Loucy (cell line): ENCODE results near the gene SCAF1.

Experiments used
- H2AFZ ChIP-seq: fragments of 200-600 bp; sonication (generic); 2 replicates; pipeline ENCODE4 v1.6.0; 2016; ENCODE audit warnings: antibody characterized with exemption, mild to moderate bottlenecking, low read length, moderate library complexity
- H3F3A ChIP-seq: fragments of 200-600 bp; 2 replicates; pipeline ENCODE4 v1.6.0; 2016; ENCODE audit warnings: antibody characterized with exemption, low read depth, mild to moderate bottlenecking
- H3K27me3 ChIP-seq: fragments of 200-600 bp; sonication (generic); 2 replicates; pipeline ENCODE4 v1.6.1; 2014; ENCODE audit warnings: low read length, mild to moderate bottlenecking; ENCODE audit not compliant: insufficient read depth, poor library complexity, severe bottlenecking
- H3K36me3 ChIP-seq: fragments of 200-600 bp; sonication (generic); 2 replicates; pipeline ENCODE4 v1.6.1; 2016; ENCODE audit warnings: low read length; ENCODE audit not compliant: insufficient read depth
- H3K4me1 ChIP-seq: fragments of 200-600 bp; sonication (generic); 2 replicates; pipeline ENCODE4 v1.5.1; 2014; ENCODE audit warnings: low read length, mild to moderate bottlenecking; ENCODE audit not compliant: insufficient read depth, poor library complexity, severe bottlenecking
- H3K4me2 ChIP-seq: fragments of 200-600 bp; sonication (generic); 2 replicates; pipeline ENCODE4 v1.6.0; 2014; ENCODE audit warnings: antibody characterized with exemption, low read length, low read depth, mild to moderate bottlenecking; ENCODE audit not compliant: poor library complexity, severe bottlenecking
- H3K4me3 ChIP-seq: fragments of 200-600 bp; sonication (generic); 2 replicates; pipeline ENCODE4 v1.5.1; 2014; ENCODE audit warnings: low read length, mild to moderate bottlenecking, mixed read lengths; ENCODE audit not compliant: poor library complexity, severe bottlenecking
- H3K79me2 ChIP-seq: fragments of 200-600 bp; sonication (generic); 2 replicates; pipeline ENCODE4 v1.6.1; 2014; ENCODE audit warnings: low read length; ENCODE audit not compliant: insufficient read depth
- H3K9ac ChIP-seq: fragments of 200-600 bp; sonication (generic); 2 replicates; pipeline ENCODE4 v1.6.0; 2014; ENCODE audit warnings: mild to moderate bottlenecking, low read depth, low read length, moderate library complexity; ENCODE audit not compliant: poor library complexity, severe bottlenecking
- H3K9me2 ChIP-seq: fragments of 200-600 bp; sonication (generic); replicated peaks from 2 replicates; pipeline ENCODE4 v1.6.1; 2016; ENCODE audit warnings: low read depth, low read length, mixed read lengths
- H3K9me3 ChIP-seq: fragments of 200-600 bp; sonication (generic); 2 replicates; pipeline ENCODE4 v1.6.1; 2014; ENCODE audit warnings: mild to moderate bottlenecking, antibody characterized with exemption, low read length, low read depth; ENCODE audit not compliant: insufficient read depth
- H4K20me1 ChIP-seq: fragments of 200-600 bp; sonication (generic); 2 replicates; pipeline ENCODE4 v1.6.0; 2014; ENCODE audit warnings: antibody characterized with exemption, low read length, mild to moderate bottlenecking; ENCODE audit not compliant: insufficient read depth, poor library complexity, severe bottlenecking
- EZH2phosphoT487 ChIP-seq: fragments of 200-600 bp; IDR thresholded peaks from 2 replicates; pipeline ENCODE4 v1.6.1; 2018; ENCODE audit warnings: antibody characterized with exemption, mild to moderate bottlenecking, moderate library complexity, borderline replicate concordance
- TF ChIP-seq, protein P1 (sequence below): fragments of 200-600 bp; sonication (generic); conservative IDR thresholded peaks from 2 replicates; pipeline ENCODE4 v1.5.1; 2014; ENCODE audit warnings: mild to moderate bottlenecking, antibody characterized with exemption, low read length

Gene SCAF1

GRCh38 chr19:49639401-49640112 is 2.5 kb upstream of the SCAF1 start:
- Histone ChIP-seq H2AFZ (peak overlapping the region; percentile 59; the same call in 1 of the 2 replicates), H4K20me1 (peaks cover 21% of the 10 kb centered on the region), H3K36me3 (no peaks in the 10 kb centered on the region), H3K79me2 (peaks cover 24% of the 10 kb centered on the region), H3K9ac (peak overlapping the region; percentile 68), H3F3A (0 out of 2 replicates have a peak, but pooled peaks cover 3% of the 10 kb centered on the region), H3K9me2 (no peaks in the 10 kb centered on the region), H3K9me3 (no peaks in the 10 kb centered on the region), H3K4me1 (peaks cover 32% of the 10 kb centered on the region), H3K4me3 (peak overlapping the region; percentile 70), H3K27me3 (no peaks in the 10 kb centered on the region), H3K4me2 (peak overlapping the region; percentile 81)
- TF ChIP-seq, protein P1, sequence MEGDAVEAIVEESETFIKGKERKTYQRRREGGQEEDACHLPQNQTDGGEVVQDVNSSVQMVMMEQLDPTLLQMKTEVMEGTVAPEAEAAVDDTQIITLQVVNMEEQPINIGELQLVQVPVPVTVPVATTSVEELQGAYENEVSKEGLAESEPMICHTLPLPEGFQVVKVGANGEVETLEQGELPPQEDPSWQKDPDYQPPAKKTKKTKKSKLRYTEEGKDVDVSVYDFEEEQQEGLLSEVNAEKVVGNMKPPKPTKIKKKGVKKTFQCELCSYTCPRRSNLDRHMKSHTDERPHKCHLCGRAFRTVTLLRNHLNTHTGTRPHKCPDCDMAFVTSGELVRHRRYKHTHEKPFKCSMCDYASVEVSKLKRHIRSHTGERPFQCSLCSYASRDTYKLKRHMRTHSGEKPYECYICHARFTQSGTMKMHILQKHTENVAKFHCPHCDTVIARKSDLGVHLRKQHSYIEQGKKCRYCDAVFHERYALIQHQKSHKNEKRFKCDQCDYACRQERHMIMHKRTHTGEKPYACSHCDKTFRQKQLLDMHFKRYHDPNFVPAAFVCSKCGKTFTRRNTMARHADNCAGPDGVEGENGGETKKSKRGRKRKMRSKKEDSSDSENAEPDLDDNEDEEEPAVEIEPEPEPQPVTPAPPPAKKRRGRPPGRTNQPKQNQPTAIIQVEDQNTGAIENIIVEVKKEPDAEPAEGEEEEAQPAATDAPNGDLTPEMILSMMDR: no peak
- no peak for TF ChIP-seq EZH2phosphoT487

DNA sequence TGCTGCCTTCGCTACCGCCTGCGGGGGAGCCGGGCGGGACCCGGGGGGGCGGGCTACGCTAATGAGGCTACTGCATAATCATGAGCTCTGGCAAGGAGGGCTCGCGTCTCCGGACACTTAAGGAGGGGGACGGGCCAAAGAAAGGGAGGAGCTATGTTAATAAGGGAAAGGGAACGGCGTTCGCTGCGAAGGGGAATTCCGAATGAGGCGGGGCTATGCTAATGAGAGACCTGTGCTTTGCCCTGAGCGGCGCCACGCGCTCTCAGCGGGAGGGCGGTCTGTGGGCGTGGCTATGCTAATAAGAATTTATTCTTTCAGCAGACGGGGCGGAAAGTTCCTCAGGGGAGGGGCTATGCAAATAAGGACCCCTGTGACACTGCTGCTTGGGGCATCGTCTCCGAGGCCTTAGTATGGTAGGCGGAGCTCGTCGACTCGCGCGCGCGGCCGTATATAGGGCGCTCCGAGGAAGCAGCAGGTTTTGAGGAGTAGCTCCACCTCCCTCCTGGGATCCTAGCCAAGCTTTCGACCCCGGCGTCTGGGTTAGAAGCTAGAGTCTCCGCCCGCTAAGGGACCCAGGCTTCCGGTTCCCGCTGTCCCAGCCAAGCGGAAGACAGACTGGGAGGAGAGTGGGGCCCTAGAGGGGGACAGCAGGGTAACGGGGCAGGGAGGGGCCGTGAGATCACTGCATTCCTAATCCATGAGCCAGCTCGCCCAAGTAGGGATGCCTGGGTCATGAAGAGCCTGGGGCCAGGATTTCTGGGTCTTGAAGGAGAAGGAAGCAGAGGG is 1.7 kb upstream of the SCAF1 start, which contains the start of gene RRAS:
TSS of gene RRAS (minus strand) at position 31 of the 786 bp plus-strand sequence. CDS start 45 bp downstream, outside the sequence.
- H3K9me3 ChIP-seq: no peaks in the 10 kb centered on the region
- peak within 1 kb of the TSS; percentile 59; the same call in 1 of the 2 replicates for H2AFZ ChIP-seq
- H3F3A ChIP-seq: 0 out of 2 replicates have a peak, but pooled peaks cover 3% of the 10 kb centered on the region
- TF ChIP-seq EZH2phosphoT487: no peak
- TF ChIP-seq, protein P1: no peak
- H3K4me2 ChIP-seq: peak within 1 kb of the TSS; percentile 84
- no peaks in the 10 kb centered on the region for H3K9me2 ChIP-seq
- no peaks in the 10 kb centered on the region for H3K27me3 ChIP-seq
- no peaks in the 10 kb centered on the region for H3K36me3 ChIP-seq
- peaks cover 32% of the 10 kb centered on the region for H3K4me1 ChIP-seq
- peaks cover 21% of the 10 kb centered on the region for H4K20me1 ChIP-seq
- H3K79me2 ChIP-seq: peaks cover 32% of the 10 kb centered on the region
- peak within 1 kb of the TSS; percentile 79 for H3K4me3 ChIP-seq
- H3K9ac ChIP-seq: peak within 1 kb of the TSS; percentile 90

- Histone ChIP-seq H3K9ac (peak overlapping the region; percentile 99), H3K27me3 (no peaks in the 10 kb centered on the region), H2AFZ (peak overlapping the region; percentile 73), H3K36me3 (peaks cover 5% of the 10 kb centered on the region; the same call in 1 of the 2 replicates), H3K4me1 (peaks cover 31% of the 10 kb centered on the region), H3K4me3 (peak overlapping the region; percentile 89), H3K9me2 (no peaks in the 10 kb centered on the region), H3F3A (0 out of 2 replicates have a peak, but pooled peaks cover 3% of the 10 kb centered on the region), H4K20me1 (peaks cover 21% of the 10 kb centered on the region), H3K9me3 (no peaks in the 10 kb centered on the region), H3K4me2 (peak overlapping the region; percentile 89), H3K79me2 (peaks cover 42% of the 10 kb centered on the region)
- no peak for TF ChIP-seq EZH2phosphoT487
- TF ChIP-seq, protein P1: no peak; the same call in 1 of the 2 replicates
Measured at GRCh38 chr19:49642492-49643035, 555 bp downstream of the SCAF1 start.
